HepG2 (cell line): ENCODE data around the gene MSI2. TPM values are rescaled to one million over a fixed set of nuclear protein-coding genes. Genes with fewer than 3 reads are reported as not detected.
A peak's percentile ranks its signal among the peaks of the same experiment; 100 is the strongest.

Experiments used
- MED13 ChIP-seq: sonication (generic); formaldehyde crosslinking; IDR thresholded peaks from 2 replicates; pipeline ENCODE4 v1.5.0; 2020; ENCODE audit warnings: missing genetic modification reagents
- NR2C2 ChIP-seq: sonication (generic); formaldehyde crosslinking; IDR thresholded peaks from 2 replicates; pipeline ENCODE4 v1.4.0; 2020; ENCODE audit warnings: missing genetic modification reagents, mild to moderate bottlenecking, moderate library complexity, borderline replicate concordance
- RFX5 ChIP-seq: IDR thresholded peaks from 2 replicates; pipeline ENCODE4 v1.6.1; 2011; ENCODE audit warnings: low read depth, low read length, improper control_type of control experiment
- SYNCRIP ChIP-seq: fragments of 200-400 bp; formaldehyde crosslinking; IDR thresholded peaks from 2 replicates; pipeline ENCODE4 v1.6.1; 2018; ENCODE audit warnings: mild to moderate bottlenecking, low read depth, low read length; ENCODE audit not compliant: insufficient read depth
- ZNF101 ChIP-seq: sonication (generic); formaldehyde crosslinking; IDR thresholded peaks from 2 replicates; pipeline ENCODE4 v1.4.0; 2020; ENCODE audit warnings: mild to moderate bottlenecking, low read depth, missing genetic modification reagents, borderline replicate concordance
- ZNF33A ChIP-seq: sonication (generic); formaldehyde crosslinking; IDR thresholded peaks from 2 replicates; pipeline ENCODE4 v1.5.1; 2020; ENCODE audit warnings: missing genetic modification reagents, mild to moderate bottlenecking, moderate library complexity, borderline replicate concordance
- ZNF549 ChIP-seq: sonication (generic); formaldehyde crosslinking; IDR thresholded peaks from 2 replicates; pipeline ENCODE4 v1.5.0; 2020; ENCODE audit warnings: missing genetic modification reagents
- polyA plus RNA-seq, 8 experiments: library from polyadenylated mRNA; depleted of rRNA in 3 of 8; stranded (reverse) in 7 of 8; unstranded in 1 of 8; fragments of >200 nt; fragmentation: Illumina TruSeq in 4 of 8; extraction: Trizol in 4 of 8; gene quantifications; 2 replicates each; pipeline versions ENCODE4 v1.2.1 to v1.2.3, GENCODE V29; 2011 to 2016; ENCODE audit warnings: low read depth in 4 of 8, missing spikeins in 1 of 8, mixed read lengths in 1 of 8; ENCODE audit not compliant: insufficient read depth in 1 of 8
- total RNA-seq, 5 experiments: library from RNA; depleted of rRNA; stranded (reverse); fragments of >200 nt; fragmentation: Illumina TruSeq; extraction: Trizol; gene quantifications; 2 replicates each; pipeline ENCODE4 v1.2.3, GENCODE V29; 2016; ENCODE audit warnings: low read depth in 1 of 5
- TF ChIP-seq, protein P1 (sequence below): sonication (generic); formaldehyde crosslinking; IDR thresholded peaks from 2 replicates; pipeline ENCODE4 v1.5.1; 2020; ENCODE audit warnings: mild to moderate bottlenecking, missing genetic modification reagents, borderline replicate concordance
- TF ChIP-seq, protein P2 (sequence below): sonication (generic); formaldehyde crosslinking; IDR thresholded peaks from 2 replicates; pipeline ENCODE4 v1.5.0; 2020; ENCODE audit warnings: missing genetic modification reagents
- TF ChIP-seq, protein P3 (sequence below): IDR thresholded peaks from 2 replicates; pipeline ENCODE4 v1.6.1; 2016
- TF ChIP-seq, protein P4 (sequence below): sonication (generic); formaldehyde crosslinking; IDR thresholded peaks from 2 replicates; pipeline ENCODE4 v1.4.0; 2020; ENCODE audit warnings: mild to moderate bottlenecking, missing genetic modification reagents
- TF ChIP-seq, protein P5 (sequence below): sonication (generic); formaldehyde crosslinking; IDR thresholded peaks from 2 replicates; pipeline ENCODE4 v1.8.1; 2023; ENCODE audit warnings: mild to moderate bottlenecking, missing genetic modification reagents
- TF ChIP-seq, protein P6 (sequence below): sonication (generic); formaldehyde crosslinking; IDR thresholded peaks from 2 replicates; pipeline ENCODE4 v1.8.0; 2022; ENCODE audit warnings: missing genetic modification reagents, mild to moderate bottlenecking, inconsistent platforms, borderline replicate concordance
- TF ChIP-seq, protein P7 (sequence below): sonication (generic); formaldehyde crosslinking; IDR thresholded peaks from 2 replicates; pipeline ENCODE4 v1.8.0; 2022; ENCODE audit warnings: low read depth, missing genetic modification reagents

Gene MSI2
- total and polyA plus RNA-seq, 2 of the 13 experiments (the other 11 are each of a cell fraction or from before 2014, with no cell fraction given) = 77.5 to 78.4 TPM

DNA sequence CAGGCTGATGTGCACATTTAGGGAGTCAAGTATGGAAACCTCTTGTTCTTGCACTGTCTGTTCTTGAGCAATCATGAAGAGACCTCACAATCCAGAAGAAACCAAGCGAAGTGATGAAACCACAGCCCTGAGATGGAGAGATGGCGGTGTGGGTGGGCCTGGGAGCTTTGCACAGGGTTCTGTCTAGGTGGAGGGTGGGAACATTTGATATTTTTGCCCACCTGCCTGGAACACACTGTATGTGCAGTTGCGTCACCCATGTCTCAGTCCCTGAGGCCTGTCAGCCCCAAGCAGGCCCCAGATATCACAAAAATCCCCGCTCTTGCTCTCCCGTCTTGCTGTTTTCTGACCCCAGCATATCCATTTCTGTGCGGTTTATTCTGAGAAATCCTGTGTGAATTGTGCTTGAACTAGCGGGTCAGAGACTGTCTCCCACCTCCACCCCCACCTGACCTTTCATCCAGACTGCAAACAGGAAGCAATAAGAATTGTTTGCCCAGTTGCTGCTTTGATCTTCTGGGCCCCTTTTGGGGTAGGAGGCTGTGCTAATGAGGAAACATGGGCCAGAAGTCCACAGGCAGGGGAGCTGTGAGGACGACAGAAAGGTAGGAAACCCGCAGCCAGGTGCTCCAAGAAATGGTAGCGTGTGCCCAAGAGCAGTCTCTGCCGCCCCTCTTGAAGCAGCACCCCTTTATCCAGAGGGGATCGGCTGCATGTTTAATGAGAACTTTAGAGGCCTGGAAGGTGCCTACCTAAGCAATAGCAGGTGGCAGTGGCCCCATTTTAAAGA, 304.9 kb downstream of the MSI2 start (continued):
- TF ChIP-seq, protein P1, sequence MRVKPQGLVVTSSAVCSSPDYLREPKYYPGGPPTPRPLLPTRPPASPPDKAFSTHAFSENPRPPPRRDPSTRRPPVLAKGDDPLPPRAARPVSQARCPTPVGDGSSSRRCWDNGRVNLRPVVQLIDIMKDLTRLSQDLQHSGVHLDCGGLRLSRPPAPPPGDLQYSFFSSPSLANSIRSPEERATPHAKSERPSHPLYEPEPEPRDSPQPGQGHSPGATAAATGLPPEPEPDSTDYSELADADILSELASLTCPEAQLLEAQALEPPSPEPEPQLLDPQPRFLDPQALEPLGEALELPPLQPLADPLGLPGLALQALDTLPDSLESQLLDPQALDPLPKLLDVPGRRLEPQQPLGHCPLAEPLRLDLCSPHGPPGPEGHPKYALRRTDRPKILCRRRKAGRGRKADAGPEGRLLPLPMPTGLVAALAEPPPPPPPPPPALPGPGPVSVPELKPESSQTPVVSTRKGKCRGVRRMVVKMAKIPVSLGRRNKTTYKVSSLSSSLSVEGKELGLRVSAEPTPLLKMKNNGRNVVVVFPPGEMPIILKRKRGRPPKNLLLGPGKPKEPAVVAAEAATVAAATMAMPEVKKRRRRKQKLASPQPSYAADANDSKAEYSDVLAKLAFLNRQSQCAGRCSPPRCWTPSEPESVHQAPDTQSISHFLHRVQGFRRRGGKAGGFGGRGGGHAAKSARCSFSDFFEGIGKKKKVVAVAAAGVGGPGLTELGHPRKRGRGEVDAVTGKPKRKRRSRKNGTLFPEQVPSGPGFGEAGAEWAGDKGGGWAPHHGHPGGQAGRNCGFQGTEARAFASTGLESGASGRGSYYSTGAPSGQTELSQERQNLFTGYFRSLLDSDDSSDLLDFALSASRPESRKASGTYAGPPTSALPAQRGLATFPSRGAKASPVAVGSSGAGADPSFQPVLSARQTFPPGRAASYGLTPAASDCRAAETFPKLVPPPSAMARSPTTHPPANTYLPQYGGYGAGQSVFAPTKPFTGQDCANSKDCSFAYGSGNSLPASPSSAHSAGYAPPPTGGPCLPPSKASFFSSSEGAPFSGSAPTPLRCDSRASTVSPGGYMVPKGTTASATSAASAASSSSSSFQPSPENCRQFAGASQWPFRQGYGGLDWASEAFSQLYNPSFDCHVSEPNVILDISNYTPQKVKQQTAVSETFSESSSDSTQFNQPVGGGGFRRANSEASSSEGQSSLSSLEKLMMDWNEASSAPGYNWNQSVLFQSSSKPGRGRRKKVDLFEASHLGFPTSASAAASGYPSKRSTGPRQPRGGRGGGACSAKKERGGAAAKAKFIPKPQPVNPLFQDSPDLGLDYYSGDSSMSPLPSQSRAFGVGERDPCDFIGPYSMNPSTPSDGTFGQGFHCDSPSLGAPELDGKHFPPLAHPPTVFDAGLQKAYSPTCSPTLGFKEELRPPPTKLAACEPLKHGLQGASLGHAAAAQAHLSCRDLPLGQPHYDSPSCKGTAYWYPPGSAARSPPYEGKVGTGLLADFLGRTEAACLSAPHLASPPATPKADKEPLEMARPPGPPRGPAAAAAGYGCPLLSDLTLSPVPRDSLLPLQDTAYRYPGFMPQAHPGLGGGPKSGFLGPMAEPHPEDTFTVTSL = peak; percentile 100
- TF ChIP-seq ZNF549 (CRISPR knock-in tag) = no peak
- TF ChIP-seq, protein P2, sequence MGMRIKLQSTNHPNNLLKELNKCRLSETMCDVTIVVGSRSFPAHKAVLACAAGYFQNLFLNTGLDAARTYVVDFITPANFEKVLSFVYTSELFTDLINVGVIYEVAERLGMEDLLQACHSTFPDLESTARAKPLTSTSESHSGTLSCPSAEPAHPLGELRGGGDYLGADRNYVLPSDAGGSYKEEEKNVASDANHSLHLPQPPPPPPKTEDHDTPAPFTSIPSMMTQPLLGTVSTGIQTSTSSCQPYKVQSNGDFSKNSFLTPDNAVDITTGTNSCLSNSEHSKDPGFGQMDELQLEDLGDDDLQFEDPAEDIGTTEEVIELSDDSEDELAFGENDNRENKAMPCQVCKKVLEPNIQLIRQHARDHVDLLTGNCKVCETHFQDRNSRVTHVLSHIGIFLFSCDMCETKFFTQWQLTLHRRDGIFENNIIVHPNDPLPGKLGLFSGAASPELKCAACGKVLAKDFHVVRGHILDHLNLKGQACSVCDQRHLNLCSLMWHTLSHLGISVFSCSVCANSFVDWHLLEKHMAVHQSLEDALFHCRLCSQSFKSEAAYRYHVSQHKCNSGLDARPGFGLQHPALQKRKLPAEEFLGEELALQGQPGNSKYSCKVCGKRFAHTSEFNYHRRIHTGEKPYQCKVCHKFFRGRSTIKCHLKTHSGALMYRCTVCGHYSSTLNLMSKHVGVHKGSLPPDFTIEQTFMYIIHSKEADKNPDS = peak; percentile 90
- TF ChIP-seq ZNF101 (CRISPR knock-in tag) = no peak
- TF ChIP-seq, protein P3, sequence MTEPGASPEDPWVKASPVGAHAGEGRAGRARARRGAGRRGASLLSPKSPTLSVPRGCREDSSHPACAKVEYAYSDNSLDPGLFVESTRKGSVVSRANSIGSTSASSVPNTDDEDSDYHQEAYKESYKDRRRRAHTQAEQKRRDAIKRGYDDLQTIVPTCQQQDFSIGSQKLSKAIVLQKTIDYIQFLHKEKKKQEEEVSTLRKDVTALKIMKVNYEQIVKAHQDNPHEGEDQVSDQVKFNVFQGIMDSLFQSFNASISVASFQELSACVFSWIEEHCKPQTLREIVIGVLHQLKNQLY (CRISPR knock-in tag) = peak; percentile 95
- TF ChIP-seq MED13 (CRISPR knock-in tag) = peak; percentile 99
- peak; percentile 95 for TF ChIP-seq NR2C2 (CRISPR knock-in tag)
- TF ChIP-seq, protein P4, sequence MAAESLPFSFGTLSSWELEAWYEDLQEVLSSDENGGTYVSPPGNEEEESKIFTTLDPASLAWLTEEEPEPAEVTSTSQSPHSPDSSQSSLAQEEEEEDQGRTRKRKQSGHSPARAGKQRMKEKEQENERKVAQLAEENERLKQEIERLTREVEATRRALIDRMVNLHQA (CRISPR knock-in tag) = peak; percentile 93; the same call in 1 of the 2 replicates
- TF ChIP-seq, protein P5, sequence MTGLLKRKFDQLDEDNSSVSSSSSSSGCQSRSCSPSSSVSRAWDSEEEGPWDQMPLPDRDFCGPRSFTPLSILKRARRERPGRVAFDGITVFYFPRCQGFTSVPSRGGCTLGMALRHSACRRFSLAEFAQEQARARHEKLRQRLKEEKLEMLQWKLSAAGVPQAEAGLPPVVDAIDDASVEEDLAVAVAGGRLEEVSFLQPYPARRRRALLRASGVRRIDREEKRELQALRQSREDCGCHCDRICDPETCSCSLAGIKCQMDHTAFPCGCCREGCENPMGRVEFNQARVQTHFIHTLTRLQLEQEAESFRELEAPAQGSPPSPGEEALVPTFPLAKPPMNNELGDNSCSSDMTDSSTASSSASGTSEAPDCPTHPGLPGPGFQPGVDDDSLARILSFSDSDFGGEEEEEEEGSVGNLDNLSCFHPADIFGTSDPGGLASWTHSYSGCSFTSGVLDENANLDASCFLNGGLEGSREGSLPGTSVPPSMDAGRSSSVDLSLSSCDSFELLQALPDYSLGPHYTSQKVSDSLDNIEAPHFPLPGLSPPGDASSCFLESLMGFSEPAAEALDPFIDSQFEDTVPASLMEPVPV = peak; percentile 88
- TF ChIP-seq RFX5 = no peak
- TF ChIP-seq ZNF33A (CRISPR knock-in tag) = peak; percentile 79; the same call in 1 of the 2 replicates
- TF ChIP-seq, protein P6, sequence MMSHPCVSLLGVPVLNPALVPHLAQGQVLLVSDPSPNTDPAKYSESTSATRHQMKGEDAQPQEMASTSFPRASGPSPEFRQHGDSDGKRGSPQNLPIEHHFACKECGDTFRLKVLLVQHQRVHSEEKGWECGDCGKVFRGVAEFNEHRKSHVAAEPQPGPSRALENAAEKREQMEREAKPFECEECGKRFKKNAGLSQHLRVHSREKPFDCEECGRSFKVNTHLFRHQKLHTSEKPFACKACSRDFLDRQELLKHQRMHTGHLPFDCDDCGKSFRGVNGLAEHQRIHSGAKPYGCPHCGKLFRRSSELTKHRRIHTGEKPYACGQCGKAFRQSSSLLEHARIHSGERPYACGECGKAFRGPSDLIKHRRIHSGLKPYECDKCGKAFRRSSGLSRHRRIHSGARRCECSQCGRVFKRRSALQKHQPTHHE (CRISPR knock-in tag) = peak; percentile 92; the same call in 1 of the 2 replicates
- no peak for TF ChIP-seq SYNCRIP
- TF ChIP-seq, protein P7, sequence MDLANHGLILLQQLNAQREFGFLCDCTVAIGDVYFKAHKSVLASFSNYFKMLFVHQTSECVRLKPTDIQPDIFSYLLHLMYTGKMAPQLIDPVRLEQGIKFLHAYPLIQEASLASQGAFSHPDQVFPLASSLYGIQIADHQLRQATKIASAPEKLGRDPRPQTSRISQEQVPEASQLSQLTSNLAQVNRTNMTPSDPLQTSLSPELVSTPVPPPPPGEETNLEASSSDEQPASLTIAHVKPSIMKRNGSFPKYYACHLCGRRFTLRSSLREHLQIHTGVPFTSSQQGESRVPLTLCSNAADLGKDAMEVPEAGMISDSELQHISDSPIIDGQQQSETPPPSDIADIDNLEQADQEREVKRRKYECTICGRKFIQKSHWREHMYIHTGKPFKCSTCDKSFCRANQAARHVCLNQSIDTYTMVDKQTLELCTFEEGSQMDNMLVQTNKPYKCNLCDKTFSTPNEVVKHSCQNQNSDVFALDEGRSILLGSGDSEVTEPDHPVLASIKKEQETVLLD (CRISPR knock-in tag) = peak; percentile 76; the same call in 1 of the 2 replicates
